Dedifferentiated amniotic fluid mesenchymal stem cell (primary cell): Measurements from ENCODE around the gene TUBB6.

Source experiments
- DNase-seq: peaks from one replicate; pipeline ENCODE4 v3.0.0-alpha.2; 2016; ENCODE audit errors: extremely low spot score

Gene TUBB6

GRCh38 chr18:12307701-12308385 lies at the start of gene TUBB6:
Gene TUBB6, plus strand, starts transcription at chr18:12308241. Its CDS starts 52 bp downstream, at chr18:12308293.
- DNase-seq, result peak; percentile 65

- DNase-seq, result no peak
Observed at GRCh38 chr18:12258719-12259705, 49.0 kb upstream of the TUBB6 start.

GRCh38 chr18:12262748-12263147 lies 45.3 kb upstream of the TUBB6 start:
- no peak for DNase-seq

GRCh38 chr18:12264864-12265263 lies 43.2 kb upstream of the TUBB6 start:
- no peak for DNase-seq

- DNase-seq, result peak; percentile 71
Observed at GRCh38 chr18:12271376-12272235, 36.4 kb upstream of the TUBB6 start.

GRCh38 chr18:12274793-12275192 lies 33.2 kb upstream of the TUBB6 start:
- DNase-seq, result no peak

- DNase-seq, result no peak
Observed at GRCh38 chr18:12276736-12277554, 31.1 kb upstream of the TUBB6 start.

- no peak for DNase-seq
Observed at GRCh38 chr18:12278215-12278671, 29.8 kb upstream of the TUBB6 start.

- peak; percentile 90 for DNase-seq
Observed at GRCh38 chr18:12278741-12279682, 29.0 kb upstream of the TUBB6 start.

- DNase-seq, result no peak
Observed at GRCh38 chr18:12279781-12280531, 28.1 kb upstream of the TUBB6 start.

- no peak for DNase-seq
Observed at GRCh38 chr18:12281861-12282260, 26.2 kb upstream of the TUBB6 start.

- DNase-seq, result peak; percentile 89
Observed at GRCh38 chr18:12282442-12283039, 25.5 kb upstream of the TUBB6 start.

GRCh38 chr18:12283256-12283655 lies 24.8 kb upstream of the TUBB6 start:
- no peak for DNase-seq

GRCh38 chr18:12283666-12284065 lies 24.4 kb upstream of the TUBB6 start:
- DNase-seq, result no peak

- no peak for DNase-seq
Observed at GRCh38 chr18:12287131-12287681, 20.8 kb upstream of the TUBB6 start.

GRCh38 chr18:12287684-12288402 lies 20.2 kb upstream of the TUBB6 start:
- peak; percentile 90 for DNase-seq

- DNase-seq, result no peak
Observed at GRCh38 chr18:12288403-12288755, 19.7 kb upstream of the TUBB6 start.

GRCh38 chr18:12290086-12290485 lies 18.0 kb upstream of the TUBB6 start:
- no peak for DNase-seq
